ENCODE measurements around the gene IRF2.
"Not testable (repeated sequence)": the region's sequence is repeated elsewhere in the genome, so short reads cannot be mapped to it uniquely, and the experiment has no call there.

Gene IRF2

GRCh38 chr4:184343502-184344177, 130.7 kb downstream of the IRF2 start:
- peak in 5 of 6 experiments; percentile 13 to 64 (median 36) for DNase-seq

GRCh38 chr4:184342857-184343237, 131.5 kb downstream of the IRF2 start:
- DNase-seq = not testable (repeated sequence)

- DNase-seq = no peak
Observed at GRCh38 chr4:184342167-184342856, 132.0 kb downstream of the IRF2 start.

- not testable (repeated sequence) for DNase-seq
Observed at GRCh38 chr4:184339398-184340193, 134.8 kb downstream of the IRF2 start.

GRCh38 chr4:184337907-184338306, 136.4 kb downstream of the IRF2 start:
- no peak for DNase-seq

Data from stimulated activated naive CD4-positive, alpha-beta T cell (primary cell).